Smooth muscle cell (in vitro differentiated cells): Measurements from ENCODE around the gene DTX1. TPM values are rescaled to one million over a fixed set of nuclear protein-coding genes. Genes with fewer than 3 reads are reported as not detected.

ENCODE experiments used
- DNase-seq: peaks from one replicate; lab custom pipeline; 2025; ENCODE audit not compliant: unreplicated experiment; lab: John Stamatoyannopoulos, UW
- H2AFZ ChIP-seq: fragments of 200-600 bp; sonication (generic); 2 replicates; pipeline ENCODE4 v1.6.0; 2016; ENCODE audit warnings: antibody characterized with exemption, low read depth, mild to moderate bottlenecking
- H3F3A ChIP-seq: fragments of 200-600 bp; sonication (generic); 2 replicates; pipeline ENCODE4 v1.6.0; 2017; ENCODE audit warnings: antibody characterized with exemption, low read depth
- H3K27ac ChIP-seq: fragments of 200-600 bp; sonication (generic); 2 replicates; pipeline ENCODE4 v1.5.1; 2016; ENCODE audit warnings: low read depth, mild to moderate bottlenecking
- H3K27me3 ChIP-seq: fragments of 200-600 bp; sonication (generic); 2 replicates; pipeline ENCODE4 v1.6.1; 2016; ENCODE audit warnings: low read depth, mild to moderate bottlenecking
- H3K36me3 ChIP-seq: fragments of 200-600 bp; sonication (generic); 2 replicates; pipeline ENCODE4 v1.5.1; 2016; ENCODE audit warnings: low read depth
- H3K4me1 ChIP-seq: fragments of 200-600 bp; sonication (generic); 2 replicates; pipeline ENCODE4 v1.5.1; 2016; ENCODE audit warnings: low read depth
- H3K4me2 ChIP-seq: fragments of 200-600 bp; sonication (generic); 2 replicates; pipeline ENCODE4 v1.6.0; 2016; ENCODE audit warnings: mild to moderate bottlenecking
- H3K4me3 ChIP-seq: fragments of 200-600 bp; sonication (generic); 2 replicates; pipeline ENCODE4 v1.5.1; 2016; ENCODE audit warnings: mild to moderate bottlenecking
- H3K79me2 ChIP-seq: fragments of 200-600 bp; sonication (generic); 2 replicates; pipeline ENCODE4 v1.6.0; 2016; ENCODE audit warnings: low read depth, mild to moderate bottlenecking
- H3K9ac ChIP-seq: fragments of 200-600 bp; sonication (generic); 2 replicates; pipeline ENCODE4 v1.6.0; 2016; ENCODE audit warnings: low read depth
- H3K9me3 ChIP-seq: fragments of 200-600 bp; sonication (generic); replicated peaks from 2 replicates; pipeline ENCODE4 v1.5.1; 2016; ENCODE audit warnings: low read depth
- H4K20me1 ChIP-seq: fragments of 200-600 bp; sonication (generic); 2 replicates; pipeline ENCODE4 v1.6.0; 2016; ENCODE audit warnings: low read depth
- WGBS: methylation state at CpG from one replicate; pipeline ENCODE4 v1.1.7; 2016; ENCODE audit warnings: low lambda C conversion rate; 5-methylcytosine and 5-hydroxymethylcytosine counted together
- polyA plus RNA-seq: library from polyadenylated mRNA; unstranded; fragments of >200 nt; fragmentation: Nextera tagmentation; extraction: Ambion mirVana; gene quantifications from 2 replicates; pipeline ENCODE4 v1.2.1, GENCODE V29; 2016
- total RNA-seq: library from RNA; depleted of rRNA; stranded (reverse); fragments of >200 nt; gene quantifications from 2 replicates; pipeline ENCODE4 v1.2.3, GENCODE V29; 2014
- TF ChIP-seq, protein P1 (sequence below): fragments of 200-600 bp; sonication (generic); IDR thresholded peaks from 2 replicates; pipeline ENCODE4 v1.5.1; 2017; ENCODE audit warnings: borderline replicate concordance, mild to moderate bottlenecking, antibody characterized with exemption; ENCODE audit not compliant: insufficient read depth, poor library complexity, severe bottlenecking

DTX1 gene
- total and polyA plus RNA-seq, 2 experiments from 2014 or later = 0.09 to 1.1 TPM

- Histone ChIP-seq H3K4me1 (no peaks in the 10 kb centered on the region), H3K9me3 (no peaks in the 10 kb centered on the region), H3K9ac (no peak overlapping the region), H3K4me3 (no peak overlapping the region), H2AFZ (no peak overlapping the region), H3K27me3 (peaks cover 20% of the 10 kb centered on the region), H3K36me3 (no peaks in the 10 kb centered on the region), H3K79me2 (no peaks in the 10 kb centered on the region), H4K20me1 (no peaks in the 10 kb centered on the region), H3K4me2 (no peak overlapping the region), H3F3A (no peaks in the 10 kb centered on the region), H3K27ac (no peak overlapping the region)
- 91% methylated on average over 15 of the region's 15 CpGs for WGBS
- TF ChIP-seq, protein P1, sequence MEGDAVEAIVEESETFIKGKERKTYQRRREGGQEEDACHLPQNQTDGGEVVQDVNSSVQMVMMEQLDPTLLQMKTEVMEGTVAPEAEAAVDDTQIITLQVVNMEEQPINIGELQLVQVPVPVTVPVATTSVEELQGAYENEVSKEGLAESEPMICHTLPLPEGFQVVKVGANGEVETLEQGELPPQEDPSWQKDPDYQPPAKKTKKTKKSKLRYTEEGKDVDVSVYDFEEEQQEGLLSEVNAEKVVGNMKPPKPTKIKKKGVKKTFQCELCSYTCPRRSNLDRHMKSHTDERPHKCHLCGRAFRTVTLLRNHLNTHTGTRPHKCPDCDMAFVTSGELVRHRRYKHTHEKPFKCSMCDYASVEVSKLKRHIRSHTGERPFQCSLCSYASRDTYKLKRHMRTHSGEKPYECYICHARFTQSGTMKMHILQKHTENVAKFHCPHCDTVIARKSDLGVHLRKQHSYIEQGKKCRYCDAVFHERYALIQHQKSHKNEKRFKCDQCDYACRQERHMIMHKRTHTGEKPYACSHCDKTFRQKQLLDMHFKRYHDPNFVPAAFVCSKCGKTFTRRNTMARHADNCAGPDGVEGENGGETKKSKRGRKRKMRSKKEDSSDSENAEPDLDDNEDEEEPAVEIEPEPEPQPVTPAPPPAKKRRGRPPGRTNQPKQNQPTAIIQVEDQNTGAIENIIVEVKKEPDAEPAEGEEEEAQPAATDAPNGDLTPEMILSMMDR = no peak
- no peak for DNase-seq
These were observed 49.2 kb downstream of the DTX1 start for GRCh38 chr12:113105606-113106271.

DNA sequence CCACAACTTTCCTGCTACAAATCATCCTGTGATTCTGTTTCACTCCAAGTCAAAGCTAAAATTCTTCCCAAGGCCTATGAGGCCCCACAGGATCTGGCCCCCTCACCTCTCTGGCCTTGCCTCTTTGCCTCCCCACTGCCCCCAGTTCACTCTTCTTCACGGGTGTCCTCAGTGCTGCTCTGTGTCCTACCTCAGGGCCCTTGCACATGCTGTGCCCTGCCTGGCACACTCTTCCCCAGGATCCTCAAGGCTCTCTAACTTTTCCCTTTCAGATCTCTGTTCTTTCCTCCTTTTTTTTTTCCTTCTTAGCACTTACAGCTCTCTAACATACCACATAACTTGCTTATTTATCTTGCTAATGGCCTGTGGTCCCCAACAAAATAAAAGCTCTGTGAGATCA lies 49.8 kb downstream of the DTX1 start:
- Histone ChIP-seq H3K9me3 (no peaks in the 10 kb centered on the region), H3K36me3 (no peaks in the 10 kb centered on the region), H3K4me3 (no peak overlapping the region), H3K27me3 (peaks cover 20% of the 10 kb centered on the region), H3K4me1 (no peaks in the 10 kb centered on the region), H3K9ac (no peak overlapping the region), H3K79me2 (no peaks in the 10 kb centered on the region), H2AFZ (no peak overlapping the region), H3K4me2 (no peak overlapping the region), H4K20me1 (no peaks in the 10 kb centered on the region), H3F3A (no peaks in the 10 kb centered on the region), H3K27ac (no peak overlapping the region)
- no peak for DNase-seq
- TF ChIP-seq, protein P1 = no peak
- WGBS = 91% methylated on average over 1 of the region's 1 CpG

- H3F3A ChIP-seq = no peaks in the 10 kb centered on the region
- TF ChIP-seq, protein P1 = no peak
- no peak overlapping the region for H3K4me3 ChIP-seq
- no peaks in the 10 kb centered on the region for H3K79me2 ChIP-seq
- no peak overlapping the region for H3K9ac ChIP-seq
- no peak overlapping the region for H3K4me2 ChIP-seq
- H3K36me3 ChIP-seq = no peaks in the 10 kb centered on the region
- WGBS = 96% methylated on average over 4 of the region's 4 CpGs
- no peaks in the 10 kb centered on the region for H3K4me1 ChIP-seq
- no peaks in the 10 kb centered on the region for H4K20me1 ChIP-seq
- no peak overlapping the region for H3K27ac ChIP-seq
- H2AFZ ChIP-seq = no peak overlapping the region
- no peak for DNase-seq
- H3K9me3 ChIP-seq = no peaks in the 10 kb centered on the region
- H3K27me3 ChIP-seq = peaks cover 20% of the 10 kb centered on the region
These were observed 51.8 kb downstream of the DTX1 start for GRCh38 chr12:113108308-113108707.

DNA sequence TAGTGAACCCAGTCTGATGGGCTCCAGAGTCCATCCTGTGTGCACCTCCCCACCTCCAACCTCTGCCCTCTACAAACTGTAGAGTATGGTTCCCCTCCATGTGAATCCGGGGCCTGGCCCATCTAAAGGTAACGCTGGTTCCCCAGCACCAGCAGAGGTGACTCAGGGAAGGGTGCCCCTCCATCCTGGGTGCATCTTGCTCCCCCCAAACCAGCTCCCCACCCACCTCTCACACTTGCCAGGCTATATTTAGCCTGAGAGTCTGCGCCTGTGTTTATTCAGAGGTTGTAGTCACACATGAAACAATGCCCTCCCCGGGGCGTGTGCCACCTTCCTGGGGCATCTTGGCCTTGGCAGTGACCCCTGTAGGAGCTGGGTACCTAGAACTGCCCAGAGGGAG lies 52.8 kb downstream of the DTX1 start:
- TF ChIP-seq, protein P1 = no peak
- Histone ChIP-seq H3K4me3 (no peak overlapping the region), H3K9me3 (no peaks in the 10 kb centered on the region), H4K20me1 (no peaks in the 10 kb centered on the region), H3K4me2 (no peak overlapping the region), H3K79me2 (no peaks in the 10 kb centered on the region), H3K27ac (no peak overlapping the region), H2AFZ (no peak overlapping the region), H3K36me3 (no peaks in the 10 kb centered on the region), H3K4me1 (no peaks in the 10 kb centered on the region), H3K27me3 (peaks cover 9% of the 10 kb centered on the region), H3F3A (no peaks in the 10 kb centered on the region), H3K9ac (no peak overlapping the region)
- DNase-seq = no peak
- 95% methylated on average over 5 of the region's 5 CpGs for WGBS
